HG02571 (cell line): Measurements from ENCODE around the gene GPR17.

ENCODE experiments used
- ATAC-seq: cut with Tn5 transposase; IDR thresholded peaks from one replicate; pipeline ENCODE4 v1.9.1; 2021; ENCODE audit warnings: mild to moderate bottlenecking, moderate library complexity; ENCODE audit not compliant: unreplicated experiment

GPR17 gene

GRCh38 chr2:127652786-127653357 is 6.9 kb downstream of the GPR17 start:
- no peak for ATAC-seq

DNA sequence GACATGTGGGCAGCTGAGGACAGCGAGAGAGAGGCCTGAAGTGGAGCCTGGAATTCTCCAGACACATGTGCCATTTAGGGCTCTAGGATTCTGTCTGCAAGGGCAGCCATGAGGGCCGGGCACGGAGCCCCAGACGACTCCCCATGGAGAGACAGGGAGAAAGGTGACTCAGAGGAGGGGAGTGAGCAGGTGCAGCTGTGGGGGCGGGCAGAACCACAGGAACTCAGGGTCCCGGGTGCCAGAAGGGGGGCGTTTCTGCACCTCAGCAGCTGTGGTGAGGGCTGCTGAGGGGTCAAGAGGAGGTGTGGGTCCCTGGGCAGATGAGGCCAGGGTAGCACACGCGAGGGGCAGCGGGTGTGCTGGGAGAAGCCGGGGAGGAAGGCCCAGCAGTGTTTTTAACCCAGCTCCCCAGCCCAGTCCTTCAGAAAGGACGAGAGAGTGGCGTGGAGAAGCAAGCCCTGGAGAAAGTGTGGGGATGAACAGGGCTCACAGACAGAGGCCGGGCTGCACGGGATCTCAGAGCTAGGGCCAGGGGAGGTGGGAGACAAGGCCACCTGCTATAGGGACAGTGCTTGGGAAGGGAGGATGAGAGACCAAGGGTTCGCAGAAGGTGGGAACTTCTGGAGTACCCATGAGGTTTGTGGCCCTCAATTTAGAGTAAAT is 7.6 kb downstream of the GPR17 start:
- ATAC-seq, result no peak

DNA sequence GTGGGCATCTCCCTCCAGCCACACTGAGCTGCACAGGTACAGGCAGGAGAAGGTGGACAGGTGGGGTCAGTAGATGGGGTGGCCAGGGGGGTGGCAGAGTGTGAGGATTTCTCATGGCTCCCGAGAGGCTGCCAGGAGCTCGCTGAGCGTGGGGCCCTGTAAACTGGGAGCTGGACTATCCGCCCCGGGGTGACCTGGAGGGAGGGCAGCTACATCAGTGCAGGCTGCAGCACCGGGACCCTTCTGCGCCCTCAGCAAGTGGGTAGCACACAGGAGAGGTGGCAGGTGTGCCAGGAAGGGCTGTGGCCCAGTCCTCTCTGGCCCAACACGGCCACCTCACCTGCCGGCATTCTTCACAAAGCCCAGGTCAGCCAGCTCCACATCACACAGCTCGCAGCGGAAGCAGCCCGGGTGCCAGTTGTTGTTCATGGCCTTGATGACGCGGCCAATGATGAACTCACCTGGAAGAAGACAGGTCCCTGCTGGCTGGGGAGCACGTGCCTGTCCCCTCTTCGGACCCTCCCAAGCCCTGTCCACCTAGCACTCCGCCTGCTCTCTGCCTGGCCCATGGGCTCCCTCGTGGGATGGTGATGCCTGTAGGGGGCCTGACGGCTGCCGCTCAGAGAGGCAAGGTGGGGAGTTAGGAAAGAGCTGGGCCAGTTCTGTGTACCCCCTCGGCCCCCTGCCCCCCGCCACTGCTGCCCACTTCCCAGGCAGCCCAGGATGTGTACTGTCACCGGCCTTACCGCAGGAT is 8.3 kb downstream of the GPR17 start:
- ATAC-seq, result no peak

GRCh38 chr2:127654838-127655175 is 8.9 kb downstream of the GPR17 start:
- ATAC-seq, result no peak

GRCh38 chr2:127655209-127656073 is 9.5 kb downstream of the GPR17 start:
- no peak for ATAC-seq

GRCh38 chr2:127656569-127657231 is 10.7 kb downstream of the GPR17 start:
- ATAC-seq, result no peak

GRCh38 chr2:127657232-127657595 is 11.3 kb downstream of the GPR17 start:
- ATAC-seq, result no peak

- ATAC-seq, result no peak
Measured at GRCh38 chr2:127658146-127658545, 12.2 kb downstream of the GPR17 start.

DNA sequence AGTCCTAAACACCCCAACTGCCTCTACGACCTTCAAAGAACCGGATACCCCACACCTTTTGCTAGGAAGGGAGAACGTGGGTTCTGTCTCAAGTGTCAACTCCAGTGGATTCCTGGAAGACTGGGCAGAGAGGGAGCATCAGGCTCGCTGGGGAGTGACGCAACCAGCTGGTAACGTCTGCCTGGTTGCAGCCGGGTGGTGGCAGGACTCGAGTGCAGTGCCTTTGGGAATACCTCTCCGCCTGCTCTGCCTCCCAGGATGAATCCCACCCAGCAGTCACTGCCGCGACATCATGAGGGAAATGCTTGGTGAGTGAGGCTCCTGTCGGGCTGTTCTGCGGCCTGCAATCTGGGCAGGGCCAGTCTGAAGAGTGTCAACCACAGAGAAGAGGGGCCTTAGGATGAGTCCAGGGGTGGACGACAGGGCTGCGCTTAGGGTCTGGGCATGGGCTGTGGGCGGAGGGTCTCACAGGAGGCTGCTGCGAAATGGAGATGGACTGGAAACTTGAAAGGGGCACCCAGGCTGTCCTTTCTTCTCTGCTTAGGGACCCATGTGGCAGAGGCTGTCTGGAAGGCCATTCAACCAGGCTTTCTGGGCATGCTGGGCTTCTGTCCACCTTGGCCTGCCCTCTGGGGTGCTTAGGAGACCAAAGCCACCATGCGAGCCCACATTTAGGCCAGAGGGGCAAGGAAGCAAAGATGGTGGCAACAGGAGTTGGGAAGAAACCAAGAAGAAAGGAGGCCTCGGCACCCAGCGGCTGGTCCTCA is 12.9 kb downstream of the GPR17 start:
- ATAC-seq, result no peak

GRCh38 chr2:127659408-127660290 is 13.7 kb downstream of the GPR17 start:
- ATAC-seq, result no peak

- ATAC-seq, result no peak
Measured at GRCh38 chr2:127660291-127660578, 14.3 kb downstream of the GPR17 start.

GRCh38 chr2:127661072-127661649 is 15.2 kb downstream of the GPR17 start:
- ATAC-seq, result no peak

DNA sequence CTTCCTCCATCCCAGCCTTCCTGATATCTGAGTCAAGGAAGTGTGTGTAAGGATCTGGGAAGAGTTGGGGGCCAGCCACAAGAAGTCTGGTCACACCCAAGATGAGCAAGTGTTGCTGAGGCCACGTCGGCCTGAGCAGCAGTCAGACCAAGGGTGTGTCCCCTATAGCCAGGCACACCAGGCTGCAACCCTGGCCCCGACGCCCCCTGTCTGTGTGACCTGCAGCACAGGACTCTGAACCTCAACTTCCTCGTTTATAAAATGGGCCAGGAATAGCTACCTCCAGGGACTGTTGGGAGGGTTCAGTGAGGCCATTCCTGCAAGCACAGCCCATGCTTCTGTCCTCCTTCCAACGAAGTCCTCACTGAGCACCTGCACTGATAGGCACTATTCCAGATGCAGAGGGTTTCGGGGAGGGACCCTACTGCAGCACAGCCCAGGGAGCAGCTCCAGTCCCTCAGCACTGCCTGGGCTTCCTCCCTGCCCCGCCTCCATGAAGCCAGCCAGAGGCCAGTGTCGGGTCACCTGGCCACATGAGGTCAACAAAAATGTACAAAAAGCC is 16.1 kb downstream of the GPR17 start:
- no peak for ATAC-seq

- ATAC-seq, result no peak
Measured at GRCh38 chr2:127662937-127663565, 17.1 kb downstream of the GPR17 start.

DNA sequence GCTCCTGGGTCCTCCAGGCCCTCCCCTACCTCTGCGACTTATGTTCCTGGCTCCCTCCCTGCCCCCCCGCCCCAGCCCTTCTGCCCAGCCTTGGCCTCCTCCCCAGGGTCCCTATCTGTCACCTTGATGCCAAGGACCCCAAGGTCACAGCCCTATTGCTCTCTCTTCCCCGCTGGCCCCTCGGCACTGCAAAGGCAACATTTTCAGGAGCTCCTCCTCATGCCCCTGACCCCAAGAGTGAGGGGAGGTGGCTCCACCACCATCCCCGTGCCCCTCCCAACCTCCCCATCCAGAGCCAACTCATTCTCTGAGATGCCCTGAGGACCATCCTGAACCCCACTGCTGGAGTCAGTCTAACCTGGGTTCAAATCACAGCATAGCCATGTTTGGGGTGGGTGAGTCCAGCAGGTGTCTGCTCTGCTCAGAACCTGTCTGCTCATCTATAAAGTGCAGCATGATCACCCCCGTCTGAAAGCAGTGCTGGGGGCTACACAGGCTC is 17.7 kb downstream of the GPR17 start:
- no peak for ATAC-seq

GRCh38 chr2:127664065-127664894 is 18.3 kb downstream of the GPR17 start:
- no peak for ATAC-seq

- no peak for ATAC-seq
Measured at GRCh38 chr2:127664895-127665225, 18.9 kb downstream of the GPR17 start.
